MM.1S (cell line): ENCODE results near the gene SHC2.

Experiments
- EZH2 ChIP-seq: fragments of 300-600 bp; sonication (generic); optimal IDR thresholded peaks from 2 replicates; pipeline ENCODE3; 2017; ENCODE audit warnings: low read depth, mild to moderate bottlenecking, antibody characterized with exemption, low read length, mixed read lengths
- EZH2phosphoT487 ChIP-seq: fragments of 300-600 bp; sonication (generic); IDR thresholded peaks from 2 replicates; pipeline ENCODE4 v1.6.1; 2018; ENCODE audit warnings: antibody characterized with exemption, low read length
- TF ChIP-seq, protein P1 (sequence below): fragments of 300-600 bp; sonication (generic); IDR thresholded peaks from 2 replicates; pipeline ENCODE4 v1.5.1; 2016; ENCODE audit warnings: antibody characterized with exemption, low read length, mixed read lengths

DNA sequence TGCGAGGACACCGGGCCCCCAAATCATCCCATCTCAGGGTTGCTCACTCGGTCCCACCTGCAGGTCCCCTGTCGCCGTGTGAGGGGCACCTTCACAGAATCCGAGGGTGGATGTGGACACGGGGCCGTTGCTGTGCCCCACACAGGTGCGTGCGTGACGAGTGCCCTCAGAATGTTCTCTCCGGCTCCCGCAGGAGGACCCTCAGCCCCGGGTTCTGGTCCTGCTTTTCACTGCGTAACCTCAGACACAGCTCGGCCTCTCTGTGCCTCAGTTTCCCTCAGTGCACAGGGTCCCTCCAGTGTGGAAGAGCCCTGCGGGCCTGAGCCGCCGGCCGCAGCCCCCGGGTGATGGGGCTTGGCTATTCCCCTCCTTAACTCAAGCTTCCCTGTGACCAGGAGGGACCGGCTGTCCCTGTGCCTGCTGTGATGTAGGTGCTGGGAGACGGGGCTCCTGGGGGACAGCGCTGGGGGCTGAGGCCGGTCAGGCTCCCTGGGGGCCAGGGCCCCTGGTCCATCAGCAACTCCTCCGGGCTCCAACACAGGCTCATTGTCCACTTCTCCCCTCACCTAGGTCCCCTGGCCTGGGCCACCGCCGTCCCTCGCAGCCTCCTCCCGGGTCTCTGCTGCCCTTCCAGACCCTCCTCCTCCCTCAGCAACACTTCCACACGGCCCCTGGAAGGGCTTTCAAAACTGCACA is 4.8 kb downstream of the SHC2 start:
- TF ChIP-seq, protein P1, sequence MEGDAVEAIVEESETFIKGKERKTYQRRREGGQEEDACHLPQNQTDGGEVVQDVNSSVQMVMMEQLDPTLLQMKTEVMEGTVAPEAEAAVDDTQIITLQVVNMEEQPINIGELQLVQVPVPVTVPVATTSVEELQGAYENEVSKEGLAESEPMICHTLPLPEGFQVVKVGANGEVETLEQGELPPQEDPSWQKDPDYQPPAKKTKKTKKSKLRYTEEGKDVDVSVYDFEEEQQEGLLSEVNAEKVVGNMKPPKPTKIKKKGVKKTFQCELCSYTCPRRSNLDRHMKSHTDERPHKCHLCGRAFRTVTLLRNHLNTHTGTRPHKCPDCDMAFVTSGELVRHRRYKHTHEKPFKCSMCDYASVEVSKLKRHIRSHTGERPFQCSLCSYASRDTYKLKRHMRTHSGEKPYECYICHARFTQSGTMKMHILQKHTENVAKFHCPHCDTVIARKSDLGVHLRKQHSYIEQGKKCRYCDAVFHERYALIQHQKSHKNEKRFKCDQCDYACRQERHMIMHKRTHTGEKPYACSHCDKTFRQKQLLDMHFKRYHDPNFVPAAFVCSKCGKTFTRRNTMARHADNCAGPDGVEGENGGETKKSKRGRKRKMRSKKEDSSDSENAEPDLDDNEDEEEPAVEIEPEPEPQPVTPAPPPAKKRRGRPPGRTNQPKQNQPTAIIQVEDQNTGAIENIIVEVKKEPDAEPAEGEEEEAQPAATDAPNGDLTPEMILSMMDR = no peak
- TF ChIP-seq EZH2phosphoT487 (no peak), EZH2 (no peak)
